Ramos (cell line): ENCODE results near the gene MGAT5.

Source experiments
- in situ Hi-C: fragments of 300-500 bp; cut with MboI; formaldehyde crosslinking; loops from one replicate; pipeline ENCODE4 v1.14.3; 2022; ENCODE audit warnings: low sequenced_read_pairs; ENCODE audit not compliant: unreplicated experiment

Gene MGAT5

GRCh38 chr2:134252092-134252750 lies 1.7 kb upstream of the MGAT5 start:
- in situ Hi-C loops: no loop called here

- in situ Hi-C loops: no loop called here
Observed at GRCh38 chr2:134253117-134253704, 661 bp upstream of the MGAT5 start.

- in situ Hi-C loops: no loop called here
Observed at GRCh38 chr2:134254824-134255223, 952 bp downstream of the MGAT5 start.

GRCh38 chr2:134256956-134257355 lies 3.1 kb downstream of the MGAT5 start:
- in situ Hi-C loops: no loop called here

GRCh38 chr2:134257509-134257908 lies 3.6 kb downstream of the MGAT5 start:
- in situ Hi-C loops: no loop called here

GRCh38 chr2:134257965-134258683 lies 4.3 kb downstream of the MGAT5 start:
- in situ Hi-C loops: no loop called here

GRCh38 chr2:134258684-134259388 lies 5.0 kb downstream of the MGAT5 start:
- in situ Hi-C loops: no loop called here

- in situ Hi-C loops: no loop called here
Observed at GRCh38 chr2:134259571-134259970, 5.7 kb downstream of the MGAT5 start.

- in situ Hi-C loops: no loop called here
Observed at GRCh38 chr2:134259994-134260393, 6.1 kb downstream of the MGAT5 start.

- in situ Hi-C loops: no loop called here
Observed at GRCh38 chr2:134260713-134261112, 6.8 kb downstream of the MGAT5 start.

GRCh38 chr2:134261398-134262131 lies 7.7 kb downstream of the MGAT5 start:
- in situ Hi-C loops: no loop called here

- in situ Hi-C loops: no loop called here
Observed at GRCh38 chr2:134262684-134263083, 8.8 kb downstream of the MGAT5 start.

GRCh38 chr2:134268265-134268664 lies 14.4 kb downstream of the MGAT5 start:
- in situ Hi-C loops: no loop called here

- in situ Hi-C loops: no loop called here
Observed at GRCh38 chr2:134269230-134269629, 15.4 kb downstream of the MGAT5 start.

- in situ Hi-C loops: no loop called here
Observed at GRCh38 chr2:134269972-134270735, 16.3 kb downstream of the MGAT5 start.

GRCh38 chr2:134271758-134272157 lies 17.9 kb downstream of the MGAT5 start:
- in situ Hi-C loops: no loop called here

GRCh38 chr2:134272806-134273205 lies 18.9 kb downstream of the MGAT5 start:
- in situ Hi-C loops: no loop called here

GRCh38 chr2:134273256-134273983 lies 19.5 kb downstream of the MGAT5 start:
- in situ Hi-C loops: no loop called here

- in situ Hi-C loops: no loop called here
Observed at GRCh38 chr2:134274121-134274520, 20.2 kb downstream of the MGAT5 start.
